K562 (cell line): Measurements from ENCODE around the gene FAM117A.

ENCODE experiments used
- FIP1L1 ChIP-seq: fragments of 200-400 bp; formaldehyde crosslinking; IDR thresholded peaks from 2 replicates; pipeline ENCODE4 v1.6.1; 2018; ENCODE audit warnings: mild to moderate bottlenecking, low read depth, low read length; ENCODE audit not compliant: poor library complexity, severe bottlenecking
- FOS ChIP-seq: IDR thresholded peaks from 3 replicates; pipeline ENCODE4 v1.6.1; 2011; ENCODE audit not compliant: insufficient read length; ENCODE audit errors: extremely low read depth
- GABPA ChIP-seq: fragments of 200-800 bp; sonication (Bioruptor generic); conservative IDR thresholded peaks from 2 replicates; pipeline ENCODE4 v1.6.1; 2016; ENCODE audit warnings: low read depth, missing genetic modification characterization, missing compliant biosample characterization
- MECOM ChIP-seq: fragments of 250-450 bp; sonication (Bioruptor Pico); IDR thresholded peaks from 2 replicates; pipeline ENCODE4 v1.8.0; 2022; ENCODE audit warnings: inconsistent platforms
- PBX2 ChIP-seq, 2 experiments: IDR thresholded peaks in 1 of 2; conservative IDR thresholded peaks in 1 of 2; 2 replicates each; pipeline ENCODE4 v1.6.1; 2016; ENCODE audit warnings: low read depth in 2 of 2, mild to moderate bottlenecking in 1 of 2, missing compliant biosample characterization in 1 of 2, missing genetic modification characterization in 1 of 2, moderate library complexity in 1 of 2
- POLR2A ChIP-seq: fragments of 450-650 bp; conservative IDR thresholded peaks from 2 replicates; pipeline ENCODE4 v1.6.1; 2016
- TAF1 ChIP-seq: IDR thresholded peaks from 2 replicates; pipeline ENCODE4 v1.6.1; 2011; ENCODE audit warnings: mild to moderate bottlenecking, low read length, moderate library complexity; ENCODE audit not compliant: insufficient read depth, control insufficient read depth, severe bottlenecking; ENCODE audit errors: extremely low read depth
- ZNF253 ChIP-seq: fragments of 250-450 bp; sonication (Bioruptor Pico); conservative IDR thresholded peaks from 2 replicates; pipeline ENCODE4 v1.6.1; 2021; ENCODE audit warnings: mild to moderate bottlenecking
- TF ChIP-seq, protein P1 (sequence below), 3 experiments: IDR thresholded peaks in 2 of 3; conservative IDR thresholded peaks in 1 of 3; 2 replicates each; pipeline ENCODE4 v1.5.1; 2011 to 2012; ENCODE audit warnings: low read length in 3 of 3, mild to moderate bottlenecking in 3 of 3, control low read depth in 2 of 3, improper control_type of control experiment in 1 of 3, inconsistent platforms in 1 of 3, low read depth in 1 of 3, mixed read lengths in 1 of 3, moderate library complexity in 1 of 3; ENCODE audit not compliant: insufficient read depth in 2 of 3
- TF ChIP-seq, protein P2 (sequence below): IDR thresholded peaks from 2 replicates; pipeline ENCODE4 v1.6.1; 2011; ENCODE audit not compliant: insufficient read length; ENCODE audit errors: extremely low read depth

- TF ChIP-seq, protein P1, sequence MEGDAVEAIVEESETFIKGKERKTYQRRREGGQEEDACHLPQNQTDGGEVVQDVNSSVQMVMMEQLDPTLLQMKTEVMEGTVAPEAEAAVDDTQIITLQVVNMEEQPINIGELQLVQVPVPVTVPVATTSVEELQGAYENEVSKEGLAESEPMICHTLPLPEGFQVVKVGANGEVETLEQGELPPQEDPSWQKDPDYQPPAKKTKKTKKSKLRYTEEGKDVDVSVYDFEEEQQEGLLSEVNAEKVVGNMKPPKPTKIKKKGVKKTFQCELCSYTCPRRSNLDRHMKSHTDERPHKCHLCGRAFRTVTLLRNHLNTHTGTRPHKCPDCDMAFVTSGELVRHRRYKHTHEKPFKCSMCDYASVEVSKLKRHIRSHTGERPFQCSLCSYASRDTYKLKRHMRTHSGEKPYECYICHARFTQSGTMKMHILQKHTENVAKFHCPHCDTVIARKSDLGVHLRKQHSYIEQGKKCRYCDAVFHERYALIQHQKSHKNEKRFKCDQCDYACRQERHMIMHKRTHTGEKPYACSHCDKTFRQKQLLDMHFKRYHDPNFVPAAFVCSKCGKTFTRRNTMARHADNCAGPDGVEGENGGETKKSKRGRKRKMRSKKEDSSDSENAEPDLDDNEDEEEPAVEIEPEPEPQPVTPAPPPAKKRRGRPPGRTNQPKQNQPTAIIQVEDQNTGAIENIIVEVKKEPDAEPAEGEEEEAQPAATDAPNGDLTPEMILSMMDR (IDR thresholded peaks at IDR 0.05 in 2 of 3, conservative IDR thresholded peaks at IDR 0.05 in 1 of 3; ENCODE audit: insufficient read depth in 2 of 3, low read depth in 1 of 3, low read length in 3 of 3) = no peak
- no peak for TF ChIP-seq MECOM (CRISPR knock-in tag)
- no peak for TF ChIP-seq POLR2A
- no peak for TF ChIP-seq FOS
- TF ChIP-seq FIP1L1 = no peak
- TF ChIP-seq GABPA = no peak
- TF ChIP-seq TAF1 = no peak
- TF ChIP-seq ZNF253 (CRISPR knock-in tag) = no peak
- TF ChIP-seq, protein P2, sequence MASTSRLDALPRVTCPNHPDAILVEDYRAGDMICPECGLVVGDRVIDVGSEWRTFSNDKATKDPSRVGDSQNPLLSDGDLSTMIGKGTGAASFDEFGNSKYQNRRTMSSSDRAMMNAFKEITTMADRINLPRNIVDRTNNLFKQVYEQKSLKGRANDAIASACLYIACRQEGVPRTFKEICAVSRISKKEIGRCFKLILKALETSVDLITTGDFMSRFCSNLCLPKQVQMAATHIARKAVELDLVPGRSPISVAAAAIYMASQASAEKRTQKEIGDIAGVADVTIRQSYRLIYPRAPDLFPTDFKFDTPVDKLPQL = no peak
- TF ChIP-seq PBX2 (CRISPR knock-in tag; IDR thresholded peaks at IDR 0.05; ENCODE audit: low read depth) = no peak
- TF ChIP-seq PBX2 (tag; conservative IDR thresholded peaks at IDR 0.05; ENCODE audit: low read depth) = no peak
These were observed 4.7 kb downstream of the FAM117A start for GRCh38 chr17:49759203-49759602.
